Activated gamma-delta T cell treated with anti-CD3 and anti-CD28 coated beads, Interleukin-2, amount 50 U/mL, for 16 hours (primary cell): Measurements from ENCODE around the gene COL7A1.
"Not testable (repeated sequence)": the region's sequence is repeated elsewhere in the genome, so short reads cannot be mapped to it uniquely, and the experiment has no call there.

Experiments used
- DNase-seq: peaks from one replicate; pipeline ENCODE4 v3.0.0-alpha.2; 2020; ENCODE audit warnings: low read depth

COL7A1 gene

GRCh38 chr3:48543271-48543866, 51.8 kb downstream of the COL7A1 start:
- DNase-seq, result no peak

GRCh38 chr3:48538451-48538850, 56.7 kb downstream of the COL7A1 start:
- DNase-seq, result no peak

DNA sequence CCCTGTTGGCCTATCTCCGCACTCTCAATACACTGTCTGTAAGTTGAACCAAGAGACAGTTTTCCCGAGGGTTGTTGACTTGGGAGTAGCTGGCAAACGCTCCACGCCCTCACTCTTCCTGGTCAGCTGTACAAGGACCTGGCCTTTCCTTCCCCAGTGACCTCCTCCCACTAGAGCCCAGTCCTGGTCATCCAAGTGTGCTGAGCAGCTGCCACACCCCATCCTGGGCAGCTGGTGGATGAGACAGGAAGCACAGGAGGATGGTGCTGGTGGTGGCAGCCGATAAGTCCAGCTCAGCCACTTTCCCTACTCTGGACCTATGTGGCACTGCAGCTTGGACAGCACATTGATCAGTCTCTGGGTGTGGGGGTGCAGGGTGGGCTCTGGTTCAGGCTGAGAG, 58.3 kb downstream of the COL7A1 start:
- DNase-seq, result no peak

DNA sequence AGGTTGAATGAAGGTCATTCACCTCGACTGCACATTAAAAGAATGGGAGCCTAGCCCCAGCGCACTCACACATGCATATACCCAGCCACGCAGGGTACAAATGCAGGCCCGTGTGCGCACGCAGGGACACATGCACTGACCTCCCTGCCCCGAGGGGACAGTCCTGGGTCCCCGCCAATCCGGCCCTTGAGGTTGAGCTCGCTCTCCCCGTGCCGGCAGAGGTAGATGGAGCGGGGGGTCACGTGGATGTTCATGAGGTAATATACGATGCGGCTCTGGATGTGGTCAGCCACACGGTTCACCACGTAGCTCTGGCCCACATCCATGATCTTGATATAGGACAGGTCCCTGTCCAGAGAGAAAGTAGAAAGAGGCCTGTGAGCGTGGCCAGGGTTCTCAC, 59.0 kb downstream of the COL7A1 start:
- DNase-seq, result no peak

DNA sequence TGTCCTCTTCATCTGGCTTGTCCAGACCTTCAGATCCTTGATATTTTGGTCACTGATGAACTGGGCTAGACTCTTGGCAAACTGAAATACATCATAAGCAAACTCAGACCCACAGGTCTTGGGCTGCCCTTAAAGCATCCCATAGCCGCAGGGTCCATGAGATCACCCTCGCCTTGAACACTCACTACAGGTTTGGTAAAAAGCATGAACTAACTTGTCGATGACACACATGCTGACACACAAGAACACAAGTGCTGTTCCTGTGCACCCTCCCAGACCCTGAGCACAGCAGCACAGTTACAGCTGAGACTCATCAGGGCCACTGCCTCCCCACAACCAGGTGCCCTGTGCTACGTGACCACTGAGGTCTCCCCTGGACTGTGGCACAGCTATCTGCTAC, 59.6 kb downstream of the COL7A1 start:
- DNase-seq, result no peak

- no peak for DNase-seq
Observed at GRCh38 chr3:48532977-48533337, 62.2 kb downstream of the COL7A1 start.

GRCh38 chr3:48532271-48532976, 62.7 kb downstream of the COL7A1 start:
- no peak for DNase-seq

GRCh38 chr3:48530701-48531100, 64.4 kb downstream of the COL7A1 start:
- DNase-seq, result not testable (repeated sequence)

DNA sequence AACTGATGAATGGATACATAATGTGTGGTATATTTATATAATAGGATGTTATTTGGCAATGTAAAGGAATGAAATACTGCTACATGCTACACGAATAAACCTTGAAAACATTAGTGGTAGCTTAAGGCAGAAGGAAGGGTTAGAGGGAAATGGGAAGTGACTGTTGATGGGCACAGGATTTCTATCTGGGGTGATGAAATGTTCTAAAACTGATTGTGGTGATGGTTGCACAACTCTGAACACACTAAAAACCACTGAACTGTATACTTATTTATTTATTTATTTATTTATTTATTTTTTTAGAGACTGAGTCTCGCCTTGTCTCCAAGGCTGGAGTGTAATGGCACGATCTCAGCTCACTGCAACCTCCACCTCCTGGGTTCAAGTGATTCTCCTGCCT, 66.4 kb downstream of the COL7A1 start:
- no peak for DNase-seq

DNA sequence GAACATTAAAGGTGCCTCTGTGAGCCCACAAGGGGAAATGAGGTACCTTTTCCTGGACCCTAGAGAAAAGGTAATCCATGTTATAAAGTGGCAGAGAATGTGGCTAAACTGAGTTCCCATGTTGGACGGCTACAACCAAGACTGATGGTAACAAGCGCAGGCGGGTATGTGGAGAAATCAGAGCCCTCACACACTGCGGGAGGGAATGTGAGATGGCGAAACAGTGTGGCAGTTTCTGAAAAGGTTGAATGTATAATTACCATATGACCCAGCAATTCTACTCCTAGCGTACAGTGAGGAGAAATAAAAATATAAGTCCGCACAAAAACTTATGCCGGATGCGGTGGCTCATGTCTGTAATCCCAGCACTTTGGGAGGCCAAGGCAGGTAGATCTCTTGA, 67.1 kb downstream of the COL7A1 start:
- DNase-seq, result no peak

DNA sequence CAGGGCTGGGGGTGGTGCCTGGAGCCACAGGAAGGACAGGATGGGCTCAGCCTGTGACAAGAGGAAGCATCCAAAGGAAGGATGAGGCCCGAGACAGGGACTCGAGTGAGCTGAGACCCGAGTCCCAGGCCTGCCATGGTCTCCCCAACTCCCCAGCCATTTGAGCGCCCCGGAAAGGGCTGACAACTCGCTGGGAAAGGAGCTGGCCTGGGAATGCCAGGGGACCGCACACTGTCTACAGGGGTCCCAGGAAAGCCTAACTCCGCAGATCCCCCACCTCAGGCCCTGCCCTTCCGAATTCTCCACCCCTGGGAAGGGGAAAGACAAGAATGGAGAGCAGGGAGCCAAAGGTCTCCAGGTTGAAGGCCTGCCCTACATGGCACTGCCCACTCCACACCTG, 70.2 kb downstream of the COL7A1 start:
- no peak for DNase-seq

DNA sequence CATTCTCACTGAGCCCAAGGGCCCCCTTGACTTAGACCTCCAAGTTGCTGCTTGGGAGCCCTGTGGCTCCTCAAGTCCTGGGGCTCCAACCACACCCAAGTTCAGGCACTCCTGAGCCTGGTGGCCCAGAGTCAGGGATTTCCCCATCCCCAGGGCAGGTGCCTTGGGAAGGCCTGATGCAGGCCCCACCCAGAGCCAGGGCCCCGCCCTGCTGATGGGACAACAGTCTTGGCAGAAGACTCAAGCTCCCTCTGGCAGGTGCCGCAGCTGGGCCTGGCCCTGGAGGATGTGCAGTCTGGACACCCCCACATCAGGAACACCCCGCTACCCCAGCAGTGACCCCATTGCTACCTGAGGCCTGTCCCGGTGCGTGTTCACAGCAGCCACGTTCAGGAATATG, 73.5 kb downstream of the COL7A1 start:
- DNase-seq, result no peak

DNA sequence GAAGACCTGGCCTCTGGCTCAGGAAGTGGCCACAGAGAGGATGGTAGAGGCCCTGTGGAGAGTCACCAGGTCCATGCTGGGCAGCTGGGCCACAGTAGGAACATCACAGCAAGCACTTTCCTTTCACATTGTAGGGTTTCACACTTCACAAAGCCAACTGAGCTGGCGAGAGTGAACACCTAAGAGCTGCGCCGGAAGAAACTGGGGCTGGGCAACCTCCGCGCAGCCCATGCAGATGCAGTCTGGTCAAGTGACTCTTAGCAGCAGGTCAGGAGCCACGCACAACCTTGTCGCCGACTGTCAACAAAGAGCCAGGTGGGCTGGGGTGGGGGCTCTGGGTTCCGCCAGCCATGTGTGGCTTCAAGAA, 75.9 kb downstream of the COL7A1 start:
- no peak for DNase-seq

GRCh38 chr3:48518638-48519276, 76.4 kb downstream of the COL7A1 start:
- DNase-seq, result no peak

GRCh38 chr3:48518069-48518468, 77.1 kb downstream of the COL7A1 start:
- no peak for DNase-seq

- DNase-seq, result no peak
Observed at GRCh38 chr3:48516571-48516970, 78.6 kb downstream of the COL7A1 start.

DNA sequence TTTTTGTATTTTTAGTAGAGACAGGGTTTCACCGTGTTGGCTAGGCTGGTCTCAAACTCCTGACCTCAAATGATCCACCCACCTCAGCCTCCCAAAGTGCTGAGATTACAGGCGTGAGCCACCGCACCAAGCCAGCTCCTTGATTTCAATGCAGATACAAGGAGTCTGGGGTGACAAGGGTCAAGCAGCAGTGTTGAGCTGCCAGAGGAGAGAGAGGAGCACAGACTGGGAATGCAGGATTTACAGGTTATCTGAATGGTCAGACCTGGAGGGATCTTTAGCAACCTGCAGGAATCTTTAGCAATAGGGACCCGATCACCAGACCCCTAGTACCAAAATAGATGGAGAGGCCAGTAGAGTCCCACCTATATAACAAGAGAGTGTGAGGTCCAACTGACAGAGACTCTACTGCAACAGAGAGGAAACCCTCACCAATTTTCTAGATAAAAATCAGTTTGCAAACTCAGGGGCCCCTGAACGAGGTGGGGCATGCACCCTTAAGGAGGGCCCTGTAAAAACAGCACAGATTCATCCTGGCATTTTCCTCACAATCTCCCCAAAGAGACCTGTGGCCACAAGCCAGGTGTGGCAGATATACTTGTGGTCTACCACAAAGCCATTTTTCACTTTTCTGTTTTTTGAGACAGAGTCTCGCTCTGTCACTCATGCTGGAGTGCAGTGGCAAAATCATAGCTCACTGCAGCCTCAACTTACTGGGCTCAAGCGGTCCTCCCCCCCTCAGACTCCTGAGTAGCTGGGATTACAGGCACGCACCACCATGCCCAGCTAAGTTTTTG, 80.5 kb downstream of the COL7A1 start:
- no peak for DNase-seq
